Activated CD4-positive, alpha-beta T cell treated with anti-CD3 and anti-CD28 coated beads, Interleukin-2, Interleukin-4, amounts not matched to agents 100 ng/mL and 50 ng/mL, durations not matched to agents 16 hours and 8 hours (primary cell): ENCODE data around the gene C14orf132.

Source experiments
- DNase-seq: peaks from one replicate; pipeline ENCODE4 v3.0.0-alpha.2; 2020; ENCODE audit warnings: low spot score

Gene C14orf132

GRCh38 chr14:96119947-96120346 is 80.8 kb downstream of the C14orf132 start:
- peak; percentile 20 for DNase-seq

GRCh38 chr14:96120392-96120791 is 81.2 kb downstream of the C14orf132 start:
- no peak for DNase-seq

GRCh38 chr14:96120941-96121340 is 81.8 kb downstream of the C14orf132 start:
- DNase-seq = no peak

- DNase-seq = no peak
Observed at GRCh38 chr14:96121660-96122395, 82.7 kb downstream of the C14orf132 start.

GRCh38 chr14:96122496-96122895 is 83.3 kb downstream of the C14orf132 start:
- no peak for DNase-seq

- no peak for DNase-seq
Observed at GRCh38 chr14:96125536-96125935, 86.4 kb downstream of the C14orf132 start.

GRCh38 chr14:96126339-96126782 is 87.2 kb downstream of the C14orf132 start:
- peak; percentile 11 for DNase-seq

- no peak for DNase-seq
Observed at GRCh38 chr14:96126783-96127271, 87.7 kb downstream of the C14orf132 start.

GRCh38 chr14:96129128-96129736 is 90.1 kb downstream of the C14orf132 start:
- DNase-seq = no peak

GRCh38 chr14:96130391-96130790 is 91.2 kb downstream of the C14orf132 start:
- no peak for DNase-seq

- DNase-seq = no peak
Observed at GRCh38 chr14:96130854-96131253, 91.7 kb downstream of the C14orf132 start.

- DNase-seq = no peak
Observed at GRCh38 chr14:96131836-96132235, 92.7 kb downstream of the C14orf132 start.

- no peak for DNase-seq
Observed at GRCh38 chr14:96134508-96134907, 95.3 kb downstream of the C14orf132 start.

GRCh38 chr14:96135285-96135684 is 96.1 kb downstream of the C14orf132 start:
- no peak for DNase-seq

- no peak for DNase-seq
Observed at GRCh38 chr14:96136371-96137005, 97.3 kb downstream of the C14orf132 start.

GRCh38 chr14:96138241-96138640 is 99.1 kb downstream of the C14orf132 start:
- DNase-seq = no peak

- no peak for DNase-seq
Observed at GRCh38 chr14:96139169-96139568, 100.0 kb downstream of the C14orf132 start.

GRCh38 chr14:96139879-96140278 is 100.7 kb downstream of the C14orf132 start:
- DNase-seq = no peak

- no peak for DNase-seq
Observed at GRCh38 chr14:96140952-96141351, 101.8 kb downstream of the C14orf132 start.
